Heart left ventricle (tissue), 13 donors: ENCODE measurements around the gene PHKA2.

Source experiments
- POLR2A ChIP-seq, 2 donors: fragments of 450-650 bp; IDR thresholded peaks; one replicate each; pipeline ENCODE4 v1.6.1; 2017; ENCODE audit warnings: antibody characterized with exemption in 2 of 2, mild to moderate bottlenecking in 2 of 2, moderate library complexity in 2 of 2
- TF ChIP-seq, protein P1 (sequence below), 12 donors: fragments of 200-600 bp; sonication (generic) in 4 of 12; IDR thresholded peaks; one replicate each; pipeline versions ENCODE4 v1.5.0 to v1.8.0; 2018 to 2022; ENCODE audit warnings: antibody characterized with exemption in 12 of 12, mild to moderate bottlenecking in 5 of 12
- donor health status: ischemic (EF 13 %, LVEDD 7.1; RV severe dilation, severe dysfunction).
- donor health status: DM: no; HTN: yes; CAD: no.
- donor health status: DM: no; HTN: no; CAD: no.
- donor health status: ischemic (EF 25% LVEDD 6.9; RV normal size, moderate dysfunction).
- donor health status: ischemic (EF 25% LVEDD 5.7; RV mildly dilated, moderate dysfunction).
- donor health status: ischemic (EF 35%, LVEDD 5.7; RV mildly dilated, moderate dysfunction).
- donor health status: nonischemic (EF 11% LVEDD 7.7; RV severe dilation, severe dysfunction).
- donor health status: DM: yes; HTN: yes; CAD: no.
- donor health status: PGD.
- donor health status: ischemic (EF 29% LVEDD 5.4; RV normal size, mild dysfunction).
- donor health status: nonischemic (EF 23%, LVEDD 6.1; RV moderate dilation, normal function).

DNA sequence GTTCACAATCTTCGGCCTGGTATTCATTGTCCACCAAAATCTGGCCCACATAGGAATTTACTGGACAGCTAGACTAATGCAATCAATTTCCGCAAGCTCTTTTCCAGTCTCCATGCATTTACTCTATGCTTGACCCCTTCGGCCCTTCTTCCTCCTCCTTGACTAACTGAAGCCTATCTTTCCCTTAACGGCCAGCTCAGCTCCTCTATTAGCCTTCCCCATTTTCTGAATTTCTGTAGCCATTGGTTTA is 1.2 kb upstream of the PHKA2 start:
- TF ChIP-seq, protein P1, sequence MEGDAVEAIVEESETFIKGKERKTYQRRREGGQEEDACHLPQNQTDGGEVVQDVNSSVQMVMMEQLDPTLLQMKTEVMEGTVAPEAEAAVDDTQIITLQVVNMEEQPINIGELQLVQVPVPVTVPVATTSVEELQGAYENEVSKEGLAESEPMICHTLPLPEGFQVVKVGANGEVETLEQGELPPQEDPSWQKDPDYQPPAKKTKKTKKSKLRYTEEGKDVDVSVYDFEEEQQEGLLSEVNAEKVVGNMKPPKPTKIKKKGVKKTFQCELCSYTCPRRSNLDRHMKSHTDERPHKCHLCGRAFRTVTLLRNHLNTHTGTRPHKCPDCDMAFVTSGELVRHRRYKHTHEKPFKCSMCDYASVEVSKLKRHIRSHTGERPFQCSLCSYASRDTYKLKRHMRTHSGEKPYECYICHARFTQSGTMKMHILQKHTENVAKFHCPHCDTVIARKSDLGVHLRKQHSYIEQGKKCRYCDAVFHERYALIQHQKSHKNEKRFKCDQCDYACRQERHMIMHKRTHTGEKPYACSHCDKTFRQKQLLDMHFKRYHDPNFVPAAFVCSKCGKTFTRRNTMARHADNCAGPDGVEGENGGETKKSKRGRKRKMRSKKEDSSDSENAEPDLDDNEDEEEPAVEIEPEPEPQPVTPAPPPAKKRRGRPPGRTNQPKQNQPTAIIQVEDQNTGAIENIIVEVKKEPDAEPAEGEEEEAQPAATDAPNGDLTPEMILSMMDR (IDR thresholded peaks at IDR 0.05): no peak
- no peak for TF ChIP-seq POLR2A (IDR thresholded peaks at IDR 0.05)
